Neutrophil (primary cell): ENCODE data around the gene RUSC1.
"Not testable (repeated sequence)": the region's sequence is repeated elsewhere in the genome, so short reads cannot be mapped to it uniquely, and the experiment has no call there.

Experiments used
- H3K27ac ChIP-seq: fragments of 200-600 bp; sonication (generic); 2 replicates; pipeline ENCODE4 v1.5.1; 2016; ENCODE audit warnings: mild to moderate bottlenecking, moderate library complexity
- H3K27me3 ChIP-seq: fragments of 200-600 bp; sonication (generic); 2 replicates; pipeline ENCODE4 v1.6.0; 2016; ENCODE audit warnings: mild to moderate bottlenecking
- H3K36me3 ChIP-seq: fragments of 200-600 bp; sonication (generic); 2 replicates; pipeline ENCODE4 v1.5.1; 2017
- H3K4me1 ChIP-seq, 2 experiments: fragments of 200-600 bp in 1 of 2; sonication (generic) in 1 of 2; 1 replicate in 1 of 2; 2 replicates in 1 of 2; pipeline versions ENCODE4 v1.5.1 to v1.6.1; 2013 to 2016; ENCODE audit warnings: low read depth in 1 of 2, low read length in 1 of 2, mild to moderate bottlenecking in 1 of 2, moderate library complexity in 1 of 2; ENCODE audit not compliant: control insufficient read depth in 1 of 2, insufficient read depth in 1 of 2
- H3K4me3 ChIP-seq, 2 experiments: fragments of 200-600 bp in 1 of 2; sonication (generic) in 1 of 2; 1 replicate in 1 of 2; 2 replicates in 1 of 2; pipeline ENCODE4 v1.5.1; 2013 to 2016; ENCODE audit warnings: low read depth in 1 of 2, low read length in 1 of 2, mild to moderate bottlenecking in 1 of 2, moderate library complexity in 1 of 2
- H3K9me3 ChIP-seq: fragments of 200-600 bp; sonication (generic); 2 replicates; pipeline ENCODE4 v1.5.1; 2016
- CTCF ChIP-seq: fragments of 200-600 bp; sonication (generic); IDR thresholded peaks from 2 replicates; pipeline ENCODE4 v1.5.1; 2016; ENCODE audit warnings: antibody characterized with exemption

RUSC1 gene

GRCh38 chr1:155285063-155285462, 35.6 kb upstream of the RUSC1 start:
- no peaks in the 10 kb centered on the region for H3K36me3 ChIP-seq
- no peaks in the 10 kb centered on the region for H3K4me1 ChIP-seq
- no peak for TF ChIP-seq CTCF
- H3K27ac ChIP-seq, result no peak overlapping the region
- no peaks in the 10 kb centered on the region for H3K9me3 ChIP-seq
- no peak overlapping the region for H3K4me3 ChIP-seq
- H3K27me3 ChIP-seq, result peaks cover 4% of the 10 kb centered on the region

GRCh38 chr1:155285631-155286044, 35.1 kb upstream of the RUSC1 start:
- no peaks in the 10 kb centered on the region for H3K4me1 ChIP-seq
- no peak overlapping the region for H3K4me3 ChIP-seq
- H3K9me3 ChIP-seq, result no peaks in the 10 kb centered on the region
- no peaks in the 10 kb centered on the region for H3K36me3 ChIP-seq
- no peak overlapping the region for H3K27ac ChIP-seq
- TF ChIP-seq CTCF, result no peak
- H3K27me3 ChIP-seq, result peaks cover 10% of the 10 kb centered on the region

- H3K27me3 ChIP-seq, result peaks cover 16% of the 10 kb centered on the region
- no peaks in the 10 kb centered on the region for H3K4me1 ChIP-seq
- no peak for TF ChIP-seq CTCF
- no peak overlapping the region for H3K27ac ChIP-seq
- no peak overlapping the region for H3K4me3 ChIP-seq
- H3K36me3 ChIP-seq, result no peaks in the 10 kb centered on the region
- H3K9me3 ChIP-seq, result no peaks in the 10 kb centered on the region
These were observed 34.1 kb upstream of the RUSC1 start for GRCh38 chr1:155286544-155286943.

GRCh38 chr1:155287987-155288543, 32.6 kb upstream of the RUSC1 start:
- H3K4me3 ChIP-seq, result no peak overlapping the region
- peaks cover 31% of the 10 kb centered on the region for H3K27me3 ChIP-seq
- TF ChIP-seq CTCF, result no peak
- no peaks in the 10 kb centered on the region for H3K36me3 ChIP-seq
- H3K27ac ChIP-seq, result no peak overlapping the region
- H3K4me1 ChIP-seq, result no peaks in the 10 kb centered on the region
- H3K9me3 ChIP-seq, result no peaks in the 10 kb centered on the region

GRCh38 chr1:155291006-155291405, 29.7 kb upstream of the RUSC1 start:
- H3K4me3 ChIP-seq, H3K36me3 ChIP-seq, H3K4me1 ChIP-seq, H3K9me3 ChIP-seq, H3K27ac ChIP-seq: not testable (repeated sequence)
- H3K27me3 ChIP-seq, result peaks cover 60% of the 10 kb centered on the region

GRCh38 chr1:155293086-155293749, 27.5 kb upstream of the RUSC1 start:
- no peak for TF ChIP-seq CTCF
- H3K4me3 ChIP-seq, result no peak overlapping the region
- no peaks in the 10 kb centered on the region for H3K4me1 ChIP-seq
- H3K27me3 ChIP-seq, result peaks cover 77% of the 10 kb centered on the region
- no peaks in the 10 kb centered on the region for H3K9me3 ChIP-seq
- H3K36me3 ChIP-seq, result no peaks in the 10 kb centered on the region
- no peak overlapping the region for H3K27ac ChIP-seq
